Upper lobe of left lung (tissue), 6 donors: Measurements from ENCODE around the gene LPGAT1. TPM values are rescaled to one million over a fixed set of nuclear protein-coding genes. Genes with fewer than 3 reads are reported as not detected.

ENCODE experiments used
- ATAC-seq, 2 donors: fragments of 200-7000 bp; cut with Tn5 transposase; one replicate each; pipeline ENCODE4 v1.9.1; 2022; ENCODE audit warnings: mild to moderate bottlenecking in 2 of 2, moderate library complexity in 2 of 2; ENCODE audit not compliant: low FRiP score in 2 of 2
- DNase-seq, 2 donors: peaks; one replicate each; pipeline ENCODE4 v3.0.0-alpha.2; 2019 to 2020
- H3K27ac ChIP-seq, 4 donors: fragments of 200-600 bp; sonication (generic); one replicate each; pipeline ENCODE4 v1.5.1; 2016 to 2019
- H3K27me3 ChIP-seq, 4 donors: fragments of 200-600 bp; sonication (generic); one replicate each; pipeline ENCODE4 v1.5.1; 2017 to 2019
- H3K36me3 ChIP-seq, 4 donors: fragments of 200-600 bp; sonication (generic); one replicate each; pipeline ENCODE4 v1.5.1; 2016 to 2019
- H3K4me1 ChIP-seq, 4 donors: fragments of 200-600 bp; sonication (generic); one replicate each; pipeline ENCODE4 v1.5.1; 2018 to 2019
- H3K4me3 ChIP-seq, 4 donors: fragments of 200-600 bp; sonication (generic); one replicate each; pipeline ENCODE4 v1.5.1; 2017 to 2019; ENCODE audit warnings: mild to moderate bottlenecking in 2 of 4, moderate library complexity in 1 of 4
- H3K9me3 ChIP-seq, 4 donors: fragments of 200-600 bp; sonication (generic); one replicate each; pipeline ENCODE4 v1.5.1; 2018 to 2019
- CTCF ChIP-seq, 6 experiments: fragments of 450-650 bp in 4 of 6; fragments of 200-600 bp in 2 of 6; sonication (generic) in 2 of 6; IDR thresholded peaks; one replicate each; pipeline ENCODE4 v1.5.1; 2016 to 2019; ENCODE audit warnings: antibody characterized with exemption in 6 of 6
- EP300 ChIP-seq, 4 donors: sonication (generic); formaldehyde crosslinking; IDR thresholded peaks; one replicate each; pipeline ENCODE4 v1.5.1; 2017; ENCODE audit warnings: antibody characterized with exemption in 4 of 4, control low read depth in 2 of 4
- POLR2A ChIP-seq, 4 donors: fragments of 450-650 bp; IDR thresholded peaks; one replicate each; pipeline ENCODE4 v1.5.1; 2016 to 2017; ENCODE audit warnings: antibody characterized with exemption in 4 of 4, mild to moderate bottlenecking in 2 of 4
- POLR2AphosphoS5 ChIP-seq, 2 donors: sonication (generic); formaldehyde crosslinking; IDR thresholded peaks; one replicate each; pipeline ENCODE4 v1.5.1; 2017; ENCODE audit warnings: antibody characterized with exemption in 2 of 2
- WGBS, 2 donors: methylation state at CpG; one replicate each; pipeline ENCODE4 v1.1.5; 2017 to 2018; 5-methylcytosine and 5-hydroxymethylcytosine counted together
- total RNA-seq, 6 donors: library from RNA; depleted of rRNA in 4 of 6; stranded (reverse); fragments of >200 nt in 4 of 6; gene quantifications; one replicate each; pipeline versions ENCODE4 v1.1.0 to v1.2.1, GENCODE V29; 2016 to 2021
- donor health status: DM: no; HTN: no; CAD: no; lungs with moderate emphysema.
- donor health status: DM: no; HTN: yes; CAD: no; lungs with severe emphysema.

LPGAT1 gene
- total RNA-seq, 6 donors from 2014 or later = 21.0 to 47.8 (median 33.1) TPM

GRCh38 chr1:211752317-211752716, 78.2 kb downstream of the LPGAT1 start:
- no peak for TF ChIP-seq POLR2AphosphoS5 (IDR thresholded peaks at IDR 0.05)
- no peak for TF ChIP-seq CTCF (IDR thresholded peaks at IDR 0.05)
- no peak for TF ChIP-seq POLR2A (IDR thresholded peaks at IDR 0.05)
- no peak for TF ChIP-seq EP300 (IDR thresholded peaks at IDR 0.05)
- Histone ChIP-seq H3K36me3 (peaks cover 5 to 39% (median 22%) of the 10 kb centered on the region in 4 donors), H3K9me3 (no peaks in the 10 kb centered on the region), H3K4me3 (no peak overlapping the region), H3K4me1 (no peaks in the 10 kb centered on the region), H3K27ac (no peak overlapping the region), H3K27me3 (no peaks in the 10 kb centered on the region)
- ATAC-seq (no peak), DNase-seq (no peak)
- 68 to 89% methylated on average over 4 of the region's 4 CpGs for WGBS, 2 donors

- WGBS, 2 donors = 81 to 88% methylated on average over 3 of the region's 3 CpGs
- H3K27ac ChIP-seq = no peak overlapping the region
- H3K9me3 ChIP-seq = no peaks in the 10 kb centered on the region
- no peak for ATAC-seq
- no peaks in the 10 kb centered on the region for H3K4me1 ChIP-seq
- no peak overlapping the region for H3K4me3 ChIP-seq
- no peak for DNase-seq
- TF ChIP-seq POLR2A (IDR thresholded peaks at IDR 0.05) = no peak
- no peak for TF ChIP-seq POLR2AphosphoS5 (IDR thresholded peaks at IDR 0.05)
- no peak for TF ChIP-seq CTCF (IDR thresholded peaks at IDR 0.05)
- TF ChIP-seq EP300 (IDR thresholded peaks at IDR 0.05) = no peak
- H3K27me3 ChIP-seq = no peaks in the 10 kb centered on the region
- peaks cover 5 to 46% (median 22%) of the 10 kb centered on the region in 4 donors for H3K36me3 ChIP-seq
Observed at GRCh38 chr1:211751438-211751837, 79.1 kb downstream of the LPGAT1 start.

GRCh38 chr1:211750599-211750998, 80.0 kb downstream of the LPGAT1 start:
- H3K4me3 ChIP-seq = no peak overlapping the region
- H3K9me3 ChIP-seq = no peaks in the 10 kb centered on the region
- DNase-seq = no peak
- H3K4me1 ChIP-seq = no peaks in the 10 kb centered on the region
- H3K36me3 ChIP-seq = peaks cover 5 to 46% (median 22%) of the 10 kb centered on the region in 4 donors
- WGBS, 2 donors = 35 to 43% methylated on average over 1 of the region's 1 CpG
- no peak for TF ChIP-seq POLR2A (IDR thresholded peaks at IDR 0.05)
- TF ChIP-seq EP300 (IDR thresholded peaks at IDR 0.05) = no peak
- ATAC-seq = no peak
- H3K27me3 ChIP-seq = no peaks in the 10 kb centered on the region
- no peak overlapping the region for H3K27ac ChIP-seq

GRCh38 chr1:211749251-211749650, 81.3 kb downstream of the LPGAT1 start:
- ATAC-seq (no peak), DNase-seq (no peak)
- H3K27ac ChIP-seq = no peak overlapping the region
- no peaks in the 10 kb centered on the region for H3K9me3 ChIP-seq
- H3K36me3 ChIP-seq = peaks cover 5 to 46% (median 22%) of the 10 kb centered on the region in 4 donors
- WGBS, 2 donors = 82 to 88% methylated on average over 3 of the region's 3 CpGs
- no peak overlapping the region for H3K4me3 ChIP-seq
- H3K4me1 ChIP-seq = no peaks in the 10 kb centered on the region
- no peaks in the 10 kb centered on the region for H3K27me3 ChIP-seq
- no peak for TF ChIP-seq POLR2A (IDR thresholded peaks at IDR 0.05)
- no peak for TF ChIP-seq CTCF (IDR thresholded peaks at IDR 0.05)
- TF ChIP-seq POLR2AphosphoS5 (IDR thresholded peaks at IDR 0.05) = no peak
- no peak for TF ChIP-seq EP300 (IDR thresholded peaks at IDR 0.05)

GRCh38 chr1:211748810-211749209, 81.8 kb downstream of the LPGAT1 start:
- WGBS, 2 donors = 74 to 97% methylated on average over 3 of the region's 3 CpGs
- no peak for ATAC-seq
- H3K9me3 ChIP-seq = no peaks in the 10 kb centered on the region

More at GRCh38 chr1:211748810-211749209, 81.8 kb downstream of the LPGAT1 start:
- Histone ChIP-seq H3K4me3 (no peak overlapping the region), H3K4me1 (no peaks in the 10 kb centered on the region), H3K27ac (no peak overlapping the region), H3K36me3 (peaks cover 5 to 46% (median 22%) of the 10 kb centered on the region in 4 donors), H3K27me3 (no peaks in the 10 kb centered on the region)
- DNase-seq = no peak
- TF ChIP-seq POLR2AphosphoS5 (IDR thresholded peaks at IDR 0.05) (no peak), EP300 (IDR thresholded peaks at IDR 0.05) (no peak), POLR2A (IDR thresholded peaks at IDR 0.05) (no peak), CTCF (IDR thresholded peaks at IDR 0.05) (no peak)
